Erythroblast (primary cell): ENCODE measurements around the gene NDUFB3.

Source experiments
- GATA1 ChIP-seq: IDR thresholded peaks from 2 replicates; pipeline ENCODE4 v1.6.1; 2011; ENCODE audit warnings: low read depth, mild to moderate bottlenecking, control low read depth, low read length, moderate library complexity
- POLR2A ChIP-seq: IDR thresholded peaks from 2 replicates; pipeline ENCODE4 v1.6.1; 2011; ENCODE audit warnings: mild to moderate bottlenecking, low read length

GRCh38 chr2:201128033-201128432 lies 56.2 kb downstream of the NDUFB3 start:
- TF ChIP-seq POLR2A (no peak), GATA1 (no peak)
